ENCODE results near the gene MARCHF3.

DNA sequence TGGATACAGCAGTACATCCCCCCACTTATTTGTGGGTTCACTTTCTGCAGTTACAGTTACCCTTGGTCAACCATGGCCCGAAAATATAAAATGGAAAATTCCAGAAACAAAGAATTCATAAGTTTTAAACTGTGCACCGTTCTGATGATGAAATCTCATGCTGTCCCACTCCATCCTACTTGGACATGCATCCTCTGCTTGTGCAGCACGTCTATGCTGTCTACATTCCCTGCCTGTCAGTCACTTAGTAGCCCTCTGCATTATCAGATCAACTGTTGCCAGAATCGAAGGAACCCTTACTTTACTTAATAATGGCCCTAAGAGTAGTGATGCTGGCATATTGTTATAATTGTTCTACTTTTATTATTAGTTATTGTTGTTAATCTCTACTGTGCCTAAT, 14.6 kb downstream of the MARCHF3 start:
- TF ChIP-seq EZH2 (IDR thresholded peaks at IDR 0.05; ENCODE audit: borderline replicate concordance, insufficient read depth, low read length, poor library complexity, severe bottlenecking), result no peak
- no peak for TF ChIP-seq EP300 (conservative IDR thresholded peaks at IDR 0.05; ENCODE audit: poor library complexity, severe bottlenecking)
- TF ChIP-seq, protein P1, sequence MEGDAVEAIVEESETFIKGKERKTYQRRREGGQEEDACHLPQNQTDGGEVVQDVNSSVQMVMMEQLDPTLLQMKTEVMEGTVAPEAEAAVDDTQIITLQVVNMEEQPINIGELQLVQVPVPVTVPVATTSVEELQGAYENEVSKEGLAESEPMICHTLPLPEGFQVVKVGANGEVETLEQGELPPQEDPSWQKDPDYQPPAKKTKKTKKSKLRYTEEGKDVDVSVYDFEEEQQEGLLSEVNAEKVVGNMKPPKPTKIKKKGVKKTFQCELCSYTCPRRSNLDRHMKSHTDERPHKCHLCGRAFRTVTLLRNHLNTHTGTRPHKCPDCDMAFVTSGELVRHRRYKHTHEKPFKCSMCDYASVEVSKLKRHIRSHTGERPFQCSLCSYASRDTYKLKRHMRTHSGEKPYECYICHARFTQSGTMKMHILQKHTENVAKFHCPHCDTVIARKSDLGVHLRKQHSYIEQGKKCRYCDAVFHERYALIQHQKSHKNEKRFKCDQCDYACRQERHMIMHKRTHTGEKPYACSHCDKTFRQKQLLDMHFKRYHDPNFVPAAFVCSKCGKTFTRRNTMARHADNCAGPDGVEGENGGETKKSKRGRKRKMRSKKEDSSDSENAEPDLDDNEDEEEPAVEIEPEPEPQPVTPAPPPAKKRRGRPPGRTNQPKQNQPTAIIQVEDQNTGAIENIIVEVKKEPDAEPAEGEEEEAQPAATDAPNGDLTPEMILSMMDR (IDR thresholded peaks at IDR 0.05; ENCODE audit: poor library complexity, severe bottlenecking), result no peak
- TF ChIP-seq, protein P2, sequence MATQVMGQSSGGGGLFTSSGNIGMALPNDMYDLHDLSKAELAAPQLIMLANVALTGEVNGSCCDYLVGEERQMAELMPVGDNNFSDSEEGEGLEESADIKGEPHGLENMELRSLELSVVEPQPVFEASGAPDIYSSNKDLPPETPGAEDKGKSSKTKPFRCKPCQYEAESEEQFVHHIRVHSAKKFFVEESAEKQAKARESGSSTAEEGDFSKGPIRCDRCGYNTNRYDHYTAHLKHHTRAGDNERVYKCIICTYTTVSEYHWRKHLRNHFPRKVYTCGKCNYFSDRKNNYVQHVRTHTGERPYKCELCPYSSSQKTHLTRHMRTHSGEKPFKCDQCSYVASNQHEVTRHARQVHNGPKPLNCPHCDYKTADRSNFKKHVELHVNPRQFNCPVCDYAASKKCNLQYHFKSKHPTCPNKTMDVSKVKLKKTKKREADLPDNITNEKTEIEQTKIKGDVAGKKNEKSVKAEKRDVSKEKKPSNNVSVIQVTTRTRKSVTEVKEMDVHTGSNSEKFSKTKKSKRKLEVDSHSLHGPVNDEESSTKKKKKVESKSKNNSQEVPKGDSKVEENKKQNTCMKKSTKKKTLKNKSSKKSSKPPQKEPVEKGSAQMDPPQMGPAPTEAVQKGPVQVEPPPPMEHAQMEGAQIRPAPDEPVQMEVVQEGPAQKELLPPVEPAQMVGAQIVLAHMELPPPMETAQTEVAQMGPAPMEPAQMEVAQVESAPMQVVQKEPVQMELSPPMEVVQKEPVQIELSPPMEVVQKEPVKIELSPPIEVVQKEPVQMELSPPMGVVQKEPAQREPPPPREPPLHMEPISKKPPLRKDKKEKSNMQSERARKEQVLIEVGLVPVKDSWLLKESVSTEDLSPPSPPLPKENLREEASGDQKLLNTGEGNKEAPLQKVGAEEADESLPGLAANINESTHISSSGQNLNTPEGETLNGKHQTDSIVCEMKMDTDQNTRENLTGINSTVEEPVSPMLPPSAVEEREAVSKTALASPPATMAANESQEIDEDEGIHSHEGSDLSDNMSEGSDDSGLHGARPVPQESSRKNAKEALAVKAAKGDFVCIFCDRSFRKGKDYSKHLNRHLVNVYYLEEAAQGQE (IDR thresholded peaks at IDR 0.05; ENCODE audit: borderline replicate concordance), result no peak

All from neural cell (in vitro differentiated cells).